ENCODE data around the gene RGS2.

Gene RGS2

GRCh38 chr1:192767798-192768197 is 41.0 kb upstream of the RGS2 start:
- DNase-seq: no peak

GRCh38 chr1:192768463-192768862 is 40.4 kb upstream of the RGS2 start:
- Histone ChIP-seq H3K14ac (ENCODE audit: low read length) (no peak overlapping the region), H3K9me3 (ENCODE audit: insufficient read depth, low read depth, low read length) (no peaks in the 10 kb centered on the region), H3K36me3 (ENCODE audit: control insufficient read depth in 1 of 2, insufficient read depth in 2 of 2, low read length in 2 of 2) (no peaks in the 10 kb centered on the region), H4K8ac (ENCODE audit: low read depth, low read length) (no peak overlapping the region), H2BK5ac (ENCODE audit: low read depth, low read length, poor library complexity) (no peak overlapping the region), H3K4ac (ENCODE audit: low read depth, low read length) (no peak overlapping the region), H3K4me1 (ENCODE audit: control insufficient read depth in 1 of 2, insufficient read depth in 2 of 2, low read length in 2 of 2) (no peaks in the 10 kb centered on the region), H2BK12ac (ENCODE audit: low read length) (no peak overlapping the region), H3K4me2 (ENCODE audit: low read length) (no peak overlapping the region), H2AK5ac (ENCODE audit: low read length) (no peak overlapping the region), H4K12ac (ENCODE audit: low read depth, low read length) (no peak overlapping the region), H4K91ac (ENCODE audit: low read depth, low read length) (no peak overlapping the region), H3K27ac (ENCODE audit: low read depth, low read length) (no peak overlapping the region), H3K4me3 (ENCODE audit: low read depth, low read length) (no peak overlapping the region), H3K18ac (ENCODE audit: low read length) (no peak overlapping the region), H2AFZ (ENCODE audit: insufficient read depth, low read length, poor library complexity) (no peak overlapping the region), H3K23ac (ENCODE audit: low read length) (no peak overlapping the region), H2BK120ac (ENCODE audit: insufficient read depth, low read length, poor library complexity) (no peak overlapping the region), H3K79me1 (ENCODE audit: low read length) (no peaks in the 10 kb centered on the region), H3K79me2 (ENCODE audit: control insufficient read depth, insufficient read depth, low read length, poor library complexity) (no peaks in the 10 kb centered on the region), H3K27me3 (ENCODE audit: insufficient read depth, low read length) (no peaks in the 10 kb centered on the region), H3K9ac (ENCODE audit: low read length) (no peak overlapping the region)
- DNase-seq: no peak

More at GRCh38 chr1:192767798-192768197, 41.0 kb upstream of the RGS2 start:
- Histone ChIP-seq H3K23ac (ENCODE audit: low read length) (no peak overlapping the region), H4K8ac (ENCODE audit: low read depth, low read length) (no peak overlapping the region), H2AFZ (ENCODE audit: insufficient read depth, low read length, poor library complexity) (no peak overlapping the region), H3K79me2 (ENCODE audit: control insufficient read depth, insufficient read depth, low read length, poor library complexity) (no peaks in the 10 kb centered on the region), H3K9ac (ENCODE audit: low read length) (no peak overlapping the region), H2AK5ac (ENCODE audit: low read length) (no peak overlapping the region), H3K14ac (ENCODE audit: low read length) (no peak overlapping the region), H3K9me3 (ENCODE audit: insufficient read depth, low read depth, low read length) (no peaks in the 10 kb centered on the region), H3K4me3 (ENCODE audit: low read depth, low read length) (no peak overlapping the region), H3K27ac (ENCODE audit: low read depth, low read length) (no peak overlapping the region), H3K4ac (ENCODE audit: low read depth, low read length) (no peak overlapping the region), H3K79me1 (ENCODE audit: low read length) (no peaks in the 10 kb centered on the region), H2BK120ac (ENCODE audit: insufficient read depth, low read length, poor library complexity) (no peak overlapping the region), H3K27me3 (ENCODE audit: insufficient read depth, low read length) (no peaks in the 10 kb centered on the region), H3K4me2 (ENCODE audit: low read length) (no peak overlapping the region), H3K4me1 (ENCODE audit: control insufficient read depth in 1 of 2, insufficient read depth in 2 of 2, low read length in 2 of 2) (no peaks in the 10 kb centered on the region), H3K18ac (ENCODE audit: low read length) (no peak overlapping the region), H2BK12ac (ENCODE audit: low read length) (no peak overlapping the region), H4K91ac (ENCODE audit: low read depth, low read length) (no peak overlapping the region), H2BK5ac (ENCODE audit: low read depth, low read length, poor library complexity) (no peak overlapping the region), H4K12ac (ENCODE audit: low read depth, low read length) (no peak overlapping the region), H3K36me3 (ENCODE audit: control insufficient read depth in 1 of 2, insufficient read depth in 2 of 2, low read length in 2 of 2) (no peaks in the 10 kb centered on the region)
- WGBS (ENCODE audit: extremely low coverage, insufficient coverage, insufficient read length): no CpG with 5 or more reads among the region's 2 CpGs

DNA sequence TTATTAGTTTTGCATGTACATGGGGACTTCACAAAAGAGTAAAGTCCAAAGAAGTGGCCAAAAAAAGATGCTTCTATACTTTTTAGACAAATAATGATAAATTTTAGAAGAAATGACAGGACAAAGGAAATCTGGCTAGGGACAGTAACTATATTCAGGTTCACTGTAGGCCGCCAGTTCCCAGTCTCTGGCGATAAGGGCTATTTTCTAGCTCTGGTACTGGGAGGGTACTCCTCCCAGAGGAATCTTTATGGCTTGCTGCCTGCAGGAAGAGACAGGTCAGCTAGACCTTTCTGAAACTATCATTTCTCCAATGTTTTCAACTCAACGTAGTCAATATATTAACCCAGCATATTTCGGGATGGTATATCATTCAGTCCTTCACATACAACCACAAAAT is 37.5 kb upstream of the RGS2 start:
- Histone ChIP-seq H3K4me1 (ENCODE audit: control insufficient read depth in 1 of 2, insufficient read depth in 2 of 2, low read length in 2 of 2) (no peaks in the 10 kb centered on the region), H3K14ac (ENCODE audit: low read length) (no peak overlapping the region), H3K36me3 (ENCODE audit: control insufficient read depth in 1 of 2, insufficient read depth in 2 of 2, low read length in 2 of 2) (no peaks in the 10 kb centered on the region), H3K18ac (ENCODE audit: low read length) (no peak overlapping the region), H4K12ac (ENCODE audit: low read depth, low read length) (no peak overlapping the region), H3K27ac (ENCODE audit: low read depth, low read length) (no peak overlapping the region), H3K4ac (ENCODE audit: low read depth, low read length) (no peak overlapping the region), H4K8ac (ENCODE audit: low read depth, low read length) (no peak overlapping the region), H3K9ac (ENCODE audit: low read length) (no peak overlapping the region), H3K4me3 (ENCODE audit: low read depth, low read length) (no peak overlapping the region), H2AFZ (ENCODE audit: insufficient read depth, low read length, poor library complexity) (no peak overlapping the region), H3K79me1 (ENCODE audit: low read length) (no peaks in the 10 kb centered on the region), H4K91ac (ENCODE audit: low read depth, low read length) (no peak overlapping the region), H2BK5ac (ENCODE audit: low read depth, low read length, poor library complexity) (no peak overlapping the region), H2BK12ac (ENCODE audit: low read length) (no peak overlapping the region), H3K27me3 (ENCODE audit: insufficient read depth, low read length) (no peaks in the 10 kb centered on the region), H3K79me2 (ENCODE audit: control insufficient read depth, insufficient read depth, low read length, poor library complexity) (no peaks in the 10 kb centered on the region), H3K9me3 (ENCODE audit: insufficient read depth, low read depth, low read length) (no peaks in the 10 kb centered on the region), H2BK120ac (ENCODE audit: insufficient read depth, low read length, poor library complexity) (no peak overlapping the region), H3K4me2 (ENCODE audit: low read length) (no peak overlapping the region), H2AK5ac (ENCODE audit: low read length) (no peak overlapping the region), H3K23ac (ENCODE audit: low read length) (no peak overlapping the region)
- no peak for DNase-seq
- WGBS (ENCODE audit: extremely low coverage, insufficient coverage, insufficient read length): no CpG with 5 or more reads among the region's 4 CpGs

DNA sequence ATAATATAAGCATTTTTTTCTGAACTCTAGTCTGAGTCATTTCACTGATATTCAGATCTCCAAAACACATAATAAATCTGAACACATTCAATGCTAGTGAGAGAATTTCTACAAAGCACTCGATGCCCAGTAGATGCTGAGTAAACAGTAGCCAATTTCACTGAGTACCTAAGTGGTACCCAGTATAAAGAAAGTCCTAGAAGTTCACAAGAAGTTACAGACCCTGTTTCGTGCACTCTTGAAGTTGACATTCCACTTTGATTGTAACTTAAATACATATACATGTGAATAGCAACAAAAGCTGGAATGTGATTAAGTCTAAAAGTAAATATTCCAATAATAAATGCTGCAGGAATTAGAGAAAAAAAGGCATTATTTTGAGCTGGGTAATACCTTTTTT is 33.2 kb upstream of the RGS2 start:
- Histone ChIP-seq H2BK5ac (ENCODE audit: low read depth, low read length, poor library complexity) (no peak overlapping the region), H4K12ac (ENCODE audit: low read depth, low read length) (no peak overlapping the region), H3K4me2 (ENCODE audit: low read length) (no peak overlapping the region), H2AFZ (ENCODE audit: insufficient read depth, low read length, poor library complexity) (no peak overlapping the region), H3K9ac (ENCODE audit: low read length) (no peak overlapping the region), H3K14ac (ENCODE audit: low read length) (no peak overlapping the region), H3K23ac (ENCODE audit: low read length) (no peak overlapping the region), H3K27me3 (ENCODE audit: insufficient read depth, low read length) (no peaks in the 10 kb centered on the region), H3K27ac (ENCODE audit: low read depth, low read length) (no peak overlapping the region), H4K91ac (ENCODE audit: low read depth, low read length) (no peak overlapping the region), H2BK12ac (ENCODE audit: low read length) (no peak overlapping the region), H2BK120ac (ENCODE audit: insufficient read depth, low read length, poor library complexity) (no peak overlapping the region), H3K79me2 (ENCODE audit: control insufficient read depth, insufficient read depth, low read length, poor library complexity) (no peaks in the 10 kb centered on the region), H3K79me1 (ENCODE audit: low read length) (no peaks in the 10 kb centered on the region), H2AK5ac (ENCODE audit: low read length) (no peak overlapping the region), H3K36me3 (ENCODE audit: control insufficient read depth in 1 of 2, insufficient read depth in 2 of 2, low read length in 2 of 2) (no peaks in the 10 kb centered on the region), H3K4me3 (ENCODE audit: low read depth, low read length) (no peak overlapping the region), H3K9me3 (ENCODE audit: insufficient read depth, low read depth, low read length) (no peaks in the 10 kb centered on the region), H3K4ac (ENCODE audit: low read depth, low read length) (no peak overlapping the region), H4K8ac (ENCODE audit: low read depth, low read length) (no peak overlapping the region), H3K18ac (ENCODE audit: low read length) (no peak overlapping the region), H3K4me1 (ENCODE audit: control insufficient read depth in 1 of 2, insufficient read depth in 2 of 2, low read length in 2 of 2) (no peaks in the 10 kb centered on the region)
- WGBS (ENCODE audit: extremely low coverage, insufficient coverage, insufficient read length): no CpG with 5 or more reads among the region's 2 CpGs
- no peak for DNase-seq
